HG03439 (cell line): ENCODE data around the gene DHX35.

Experiments used
- ATAC-seq: cut with Tn5 transposase; IDR thresholded peaks from one replicate; pipeline ENCODE4 v1.9.1; 2021; ENCODE audit warnings: mild to moderate bottlenecking, moderate library complexity; ENCODE audit not compliant: unreplicated experiment

The DHX35 gene

GRCh38 chr20:38962044-38962927 is at the start of gene DHX35:
DHX35 (plus strand) TSS chr20:38962344; CDS start chr20:38962368, 24 bp downstream.
- peak; percentile 96 for ATAC-seq

DNA sequence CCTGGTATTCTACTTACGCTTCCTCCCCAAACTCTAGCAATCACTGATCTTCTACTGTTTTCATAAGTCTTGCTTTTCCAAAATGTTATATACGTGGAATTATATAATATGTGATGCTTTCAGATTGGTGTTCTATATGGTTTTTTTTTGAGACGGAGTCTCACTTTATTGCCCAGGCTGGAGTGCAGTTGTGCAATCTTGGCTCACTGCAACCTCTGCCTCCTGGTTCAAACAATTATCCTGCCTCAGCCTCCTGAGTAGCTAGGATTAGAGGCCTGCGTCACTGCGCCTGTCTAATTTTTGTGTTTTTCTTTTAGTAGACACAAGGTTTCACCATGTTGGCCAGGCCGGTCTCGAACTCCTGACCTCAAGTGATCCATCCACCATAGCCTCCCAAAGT is 46.8 kb upstream of the DHX35 start:
- ATAC-seq, result no peak

GRCh38 chr20:38917657-38918056 is 44.5 kb upstream of the DHX35 start:
- ATAC-seq, result no peak

DNA sequence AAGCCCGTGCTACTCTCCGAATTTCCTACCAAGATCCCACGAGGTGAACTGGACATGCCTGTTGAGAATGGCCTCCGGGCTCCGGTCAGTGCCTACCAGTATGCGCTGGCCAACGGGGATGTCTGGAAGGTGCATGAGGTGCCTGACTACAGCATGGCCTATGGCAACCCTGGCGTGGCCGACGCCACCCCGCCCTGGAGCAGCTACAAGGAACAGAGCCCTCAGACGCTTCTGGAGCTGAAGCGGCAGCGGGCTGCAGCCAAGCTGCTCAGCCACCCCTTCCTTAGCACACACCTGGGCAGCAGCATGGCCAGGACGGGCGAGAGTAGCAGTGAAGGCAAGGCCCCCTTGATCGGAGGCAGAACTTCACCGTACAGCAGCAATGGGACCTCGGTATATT is 44.0 kb upstream of the DHX35 start:
- no peak for ATAC-seq

- ATAC-seq, result no peak
Observed at GRCh38 chr20:38919683-38920082, 42.5 kb upstream of the DHX35 start.

- no peak for ATAC-seq
Observed at GRCh38 chr20:38920411-38920810, 41.7 kb upstream of the DHX35 start.

DNA sequence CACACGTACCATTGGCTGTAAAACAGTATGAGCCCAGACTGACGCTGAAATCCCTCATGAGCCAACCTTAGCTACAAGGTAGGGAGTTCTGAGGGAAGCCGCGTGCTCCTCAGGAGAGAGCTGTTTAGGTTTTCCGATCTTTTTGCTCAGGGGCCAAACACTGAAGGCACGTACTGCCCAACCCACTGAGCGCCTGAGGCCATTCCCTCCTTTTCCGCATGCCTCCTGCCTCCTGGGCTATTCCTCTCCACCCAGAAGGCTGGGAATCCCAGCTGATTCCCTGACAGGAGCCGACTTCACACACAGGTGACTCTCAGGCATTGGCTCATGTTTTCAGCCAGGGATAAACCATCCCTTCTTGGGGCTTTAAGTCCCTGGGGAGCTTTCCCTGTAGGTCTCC is 41.3 kb upstream of the DHX35 start:
- ATAC-seq, result no peak

DNA sequence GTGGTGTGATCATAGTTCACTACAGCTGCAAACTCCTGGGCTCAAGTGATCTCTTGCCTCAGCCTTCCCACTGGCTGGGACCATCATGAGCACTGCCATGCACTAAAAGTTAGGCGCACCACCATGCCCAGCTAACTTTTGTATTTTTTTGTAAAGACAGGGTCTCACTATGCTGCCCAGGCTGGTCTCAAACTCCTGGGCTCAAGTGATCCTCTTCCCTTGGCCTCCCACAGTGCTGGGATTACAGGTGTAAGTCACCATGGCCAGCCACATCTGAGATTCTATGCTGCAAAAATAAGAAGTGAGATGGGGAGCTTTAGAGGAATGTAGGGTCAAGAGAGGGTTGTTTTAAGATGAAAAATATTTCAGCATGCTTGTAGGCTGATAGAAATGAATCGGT is 37.4 kb upstream of the DHX35 start:
- no peak for ATAC-seq

DNA sequence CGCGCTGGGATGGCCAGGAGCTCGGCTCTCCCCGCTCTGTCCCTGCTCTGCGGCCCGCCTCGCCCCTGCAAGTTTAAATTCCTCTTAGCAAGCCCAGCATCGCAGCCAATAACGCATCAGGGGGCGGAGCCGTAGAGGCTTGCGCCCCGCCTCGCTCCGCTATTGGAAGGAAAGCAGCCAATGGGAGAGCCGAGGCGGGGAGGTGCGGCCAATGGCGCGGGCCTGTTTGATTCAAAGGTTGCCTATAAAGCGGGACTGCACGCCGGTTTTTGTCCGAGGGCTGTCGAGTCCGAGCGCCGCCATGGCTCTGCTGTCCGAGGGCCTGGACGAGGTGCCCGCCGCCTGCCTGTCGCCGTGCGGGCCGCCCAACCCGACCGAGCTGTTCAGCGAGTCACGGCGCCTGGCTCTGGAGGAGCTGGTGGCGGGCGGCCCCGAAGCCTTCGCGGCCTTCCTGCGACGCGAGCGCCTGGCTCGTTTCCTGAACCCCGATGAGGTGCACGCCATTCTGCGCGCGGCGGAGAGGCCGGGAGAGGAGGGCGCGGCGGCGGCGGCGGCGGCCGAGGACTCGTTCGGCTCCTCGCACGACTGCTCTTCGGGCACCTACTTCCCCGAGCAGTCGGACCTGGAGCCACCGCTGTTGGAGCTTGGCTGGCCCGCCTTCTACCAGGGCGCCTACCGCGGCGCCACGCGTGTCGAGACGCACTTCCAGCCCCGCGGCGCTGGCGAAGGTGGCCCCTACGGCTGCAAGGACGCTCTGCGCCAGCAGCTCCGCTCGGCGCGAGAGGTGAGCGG is 35.8 kb upstream of the DHX35 start, which contains the start of gene FAM83D:
Gene FAM83D, plus strand, starts transcription at position 276 of the 792 bp plus-strand sequence. Its CDS starts 26 bp downstream, at position 302.
- peak; percentile 88 for ATAC-seq

GRCh38 chr20:38926934-38927616 is 35.1 kb upstream of the DHX35 start:
- ATAC-seq, result peak; percentile 9

GRCh38 chr20:38927902-38928578 is 34.1 kb upstream of the DHX35 start:
- ATAC-seq, result no peak

GRCh38 chr20:38930242-38930569 is 31.9 kb upstream of the DHX35 start:
- no peak for ATAC-seq

DNA sequence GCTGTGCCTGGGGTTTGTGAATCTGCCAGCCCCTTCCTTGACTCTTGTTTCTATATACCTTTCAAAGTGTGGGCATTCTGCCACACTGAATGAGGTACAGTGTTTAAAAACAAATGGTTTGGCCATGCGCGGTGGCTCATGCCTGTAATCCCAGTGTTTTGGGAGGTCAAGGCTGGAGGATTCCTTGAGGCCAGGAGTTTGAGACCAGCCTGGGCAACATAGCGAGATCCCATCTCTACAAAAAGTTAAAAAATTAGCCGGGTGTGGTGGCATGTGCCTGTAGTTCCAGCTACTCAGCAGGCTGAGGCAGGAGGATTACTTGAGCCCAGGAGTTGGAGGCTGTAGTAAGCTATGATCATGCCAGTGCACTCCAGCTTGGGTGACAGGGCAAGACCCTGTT is 30.2 kb upstream of the DHX35 start:
- ATAC-seq, result no peak

GRCh38 chr20:38932457-38933120 is 29.6 kb upstream of the DHX35 start:
- ATAC-seq, result no peak

- no peak for ATAC-seq
Observed at GRCh38 chr20:38934530-38934929, 27.6 kb upstream of the DHX35 start.

DNA sequence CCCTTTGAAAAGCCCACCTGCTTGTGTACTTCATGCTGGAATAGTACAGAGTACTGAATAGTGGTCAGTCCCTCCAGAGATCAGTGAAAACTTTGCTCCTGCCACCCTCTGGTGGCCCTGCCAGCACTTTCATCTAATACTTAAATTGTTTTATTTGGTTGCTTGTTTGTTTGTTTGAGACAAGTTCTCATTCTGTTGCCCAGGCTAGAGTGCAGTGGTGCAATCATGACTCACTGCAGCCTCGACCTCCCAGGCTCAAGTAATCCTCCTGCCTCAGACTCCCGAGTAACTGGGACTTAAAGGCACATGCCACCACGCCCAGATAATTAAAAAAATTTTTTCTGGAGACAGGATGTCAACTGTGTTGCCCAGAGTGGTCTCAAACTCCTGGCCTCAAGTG is 26.9 kb upstream of the DHX35 start:
- ATAC-seq, result no peak

DNA sequence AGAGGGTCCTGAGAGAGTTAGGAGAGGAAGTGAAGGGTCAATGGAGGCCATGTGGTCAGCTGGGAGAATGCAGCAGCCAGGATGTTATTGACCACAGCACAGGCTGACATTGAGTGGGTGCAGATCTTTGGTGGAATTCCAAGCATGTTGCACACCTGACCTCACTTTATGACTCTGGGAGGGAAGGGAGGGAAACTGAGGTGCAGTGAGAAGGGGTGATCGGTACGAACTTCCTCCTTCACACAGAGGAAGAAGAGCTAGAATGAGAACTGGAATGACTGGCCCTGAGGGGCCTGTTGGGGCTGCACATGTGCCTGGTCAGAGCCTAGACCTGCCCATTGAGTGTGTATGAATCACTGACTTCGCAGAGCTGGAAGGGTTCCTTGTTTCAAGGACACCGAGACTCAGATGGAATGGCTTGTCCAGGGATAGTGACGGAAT is 26.2 kb upstream of the DHX35 start:
- ATAC-seq, result no peak

- ATAC-seq, result no peak
Observed at GRCh38 chr20:38937000-38937399, 25.1 kb upstream of the DHX35 start.

DNA sequence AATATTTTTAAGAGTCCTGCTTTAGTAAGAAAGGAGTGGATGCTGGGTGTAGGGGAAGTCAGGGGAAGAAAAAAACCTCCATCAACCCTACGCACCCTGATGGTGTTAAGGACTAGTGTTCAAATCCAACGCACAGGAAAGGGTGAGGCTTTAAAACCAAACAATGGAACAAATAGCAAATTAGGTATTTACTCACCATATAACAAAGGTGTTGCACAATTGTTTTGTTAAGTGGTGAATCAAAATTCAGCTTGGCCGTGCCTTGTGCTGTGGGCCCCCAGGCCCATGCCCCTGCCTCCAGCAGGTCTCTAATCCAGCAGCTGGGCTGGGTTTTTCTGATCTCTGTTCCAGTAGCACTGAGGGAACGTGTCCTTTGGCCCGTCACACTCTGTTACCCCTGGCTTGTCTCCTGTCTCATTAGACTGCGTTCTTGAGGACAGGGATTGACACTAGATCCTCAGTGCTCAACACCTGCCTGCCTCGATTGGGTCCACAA is 24.1 kb upstream of the DHX35 start:
- no peak for ATAC-seq

DNA sequence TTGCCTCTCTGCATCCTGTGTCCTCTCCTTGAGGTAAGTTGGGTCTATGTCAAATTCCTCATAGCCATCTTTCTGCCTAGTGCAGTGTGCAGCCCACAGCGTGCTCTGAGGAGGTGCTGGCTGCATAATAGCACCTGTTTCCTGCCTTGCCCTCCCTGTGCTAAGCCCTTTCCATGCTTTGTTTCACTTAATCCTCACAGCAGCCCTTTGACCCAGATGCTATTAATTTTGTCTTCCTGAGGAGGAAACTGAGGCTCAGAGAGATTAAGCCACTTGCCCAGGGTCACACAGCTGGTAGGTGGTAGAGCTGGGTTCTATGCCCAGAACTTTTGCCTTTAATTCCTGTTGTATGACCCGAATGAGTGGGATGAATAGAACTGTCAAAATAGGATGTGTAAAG is 22.5 kb upstream of the DHX35 start:
- no peak for ATAC-seq
